ENCODE results near the gene IAH1. TPM values are rescaled to one million over a fixed set of nuclear protein-coding genes. Genes with fewer than 3 reads are reported as not detected.

Gene IAH1
- total and polyA plus RNA-seq, 9 of the 15 experiments (the other 6 are each of a cell fraction or from before 2014, with no cell fraction given): 0.04 to 19.3 (median 0.36) TPM; not detected in 3

DNA sequence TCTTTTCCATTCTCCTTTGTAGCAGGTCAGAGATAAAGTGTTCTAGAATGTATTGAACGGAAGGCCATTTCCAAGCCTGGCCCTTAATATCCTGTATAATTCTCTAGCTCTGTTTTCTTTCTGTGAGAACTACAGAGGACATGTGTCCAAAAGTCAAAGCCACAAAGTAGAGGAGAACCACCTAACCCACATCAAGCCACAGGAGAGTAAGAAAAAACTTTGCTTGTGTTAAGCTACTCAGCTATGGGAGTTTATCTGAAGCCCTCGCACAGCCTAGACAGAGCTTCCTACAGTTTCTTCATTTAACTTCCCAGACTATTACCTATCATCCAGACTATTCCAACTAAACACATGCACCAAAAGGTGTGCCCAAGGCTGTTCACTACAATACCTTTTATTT lies 59.3 kb downstream of the IAH1 start:
- Histone ChIP-seq H3K27me3 (ENCODE audit: control insufficient read depth in 2 of 2, insufficient read depth in 2 of 2, low read length in 2 of 2) (no peaks in the 10 kb centered on the region), H3K36me3 (ENCODE audit: control insufficient read depth, insufficient read depth, low read length) (peaks cover 45% of the 10 kb centered on the region; the same call in 2 of the 3 replicates), H3K27ac (ENCODE audit: extremely low read depth, low read depth, low read length) (no peak overlapping the region), H3K9ac (ENCODE audit: insufficient read depth in 1 of 2, low read depth in 2 of 2, low read length in 2 of 2) (no peak overlapping the region), H3K4me1 (replicated peaks in 1 of 2; ENCODE audit: control insufficient read depth in 2 of 2, insufficient read depth in 2 of 2, low read length in 2 of 2) (no peaks in the 10 kb centered on the region), H3K9me1 (ENCODE audit: control insufficient read depth, insufficient read depth, low read length) (no peaks in the 10 kb centered on the region), H4K20me1 (replicated peaks; ENCODE audit: control insufficient read depth, insufficient read depth, low read length) (no peaks in the 10 kb centered on the region), H3K79me2 (ENCODE audit: control insufficient read depth, insufficient read depth, low read length) (peaks cover 2% of the 10 kb centered on the region; the same call in 1 of the 3 replicates), H3K4me2 (ENCODE audit: insufficient read depth, low read length) (no peak overlapping the region), H3K9me3 (replicated peaks; ENCODE audit: control insufficient read depth, insufficient read depth, low read depth, low read length) (no peaks in the 10 kb centered on the region), H2AFZ (ENCODE audit: low read depth, low read length) (no peak overlapping the region), H3K4me3 (no peak overlapping the region)
- WGBS (ENCODE audit: insufficient coverage, low coverage, missing lambda C conversion rate): 87% methylated on average over 2 of the region's 2 CpGs
- DNase-seq (ENCODE audit: extremely low read depth in 1 of 4, low spot score in 3 of 4): no peak
- POLR2A ChIA-PET: interaction anchor here (0.6 to 1.3 kb wide), 4 partner anchors 8 to 354 kb away, joined by 3 to 5 read pairs (median 3); no protein-coding TSS in a partner anchor
- intact Hi-C loops (cut with micrococcal nuclease) (no loop called here), in situ Hi-C loops (cut with MboI) (no loop called here)
- no peak for FAIRE-seq
- BruUV-seq (replicated peaks): no TSS peak
- ATAC-seq: no peak
- CTCF ChIA-PET (ENCODE audit: low intra/inter-chr PET ratio): interaction anchor here (0.5 kb wide), 1 partner anchor 278 kb away, joined by 3 read pairs; no protein-coding TSS in a partner anchor
- no peak for TF ChIP-seq NKRF (IDR thresholded peaks at IDR 0.05; ENCODE audit: borderline replicate concordance)
- TF ChIP-seq MGA (IDR thresholded peaks at IDR 0.05): no peak
- TF ChIP-seq CEBPZ (IDR thresholded peaks at IDR 0.05; ENCODE audit: borderline replicate concordance, low read depth, low read length): no peak
- no peak for TF ChIP-seq SIN3A (IDR thresholded peaks at IDR 0.05; ENCODE audit: borderline replicate concordance in 2 of 2, control insufficient read depth in 1 of 2, low read depth in 2 of 2, low read length in 2 of 2)

Measured in K562 (cell line).